Esophagus (tissue), 2 donors: ENCODE results near the gene UPK3A. TPM values are rescaled to one million over a fixed set of nuclear protein-coding genes. Genes with fewer than 3 reads are reported as not detected.
A peak's percentile ranks its signal among the peaks of the same experiment; 100 is the strongest.
"Not testable (repeated sequence)": the region's sequence is repeated elsewhere in the genome, so short reads cannot be mapped to it uniquely, and the experiment has no call there.

ENCODE experiments used
- H3K27ac ChIP-seq, 2 donors: one replicate each; pipeline ENCODE4 v1.5.1; 2013; ENCODE audit warnings: low read depth in 2 of 2, mild to moderate bottlenecking in 2 of 2, inconsistent platforms in 1 of 2, low read length in 1 of 2, moderate library complexity in 1 of 2
- H3K27me3 ChIP-seq, 2 donors: one replicate each; pipeline ENCODE4 v1.6.1; 2013; ENCODE audit warnings: low read length in 2 of 2, control low read depth in 1 of 2, mild to moderate bottlenecking in 1 of 2; ENCODE audit not compliant: insufficient read depth in 2 of 2, control insufficient read depth in 1 of 2
- H3K36me3 ChIP-seq, 2 donors: one replicate each; pipeline ENCODE4 v1.6.1; 2013; ENCODE audit warnings: low read length in 1 of 2; ENCODE audit not compliant: control insufficient read depth in 2 of 2, insufficient read depth in 2 of 2
- H3K4me1 ChIP-seq, 2 donors: one replicate each; pipeline ENCODE4 v1.6.1; 2013; ENCODE audit warnings: low read length in 1 of 2; ENCODE audit not compliant: control insufficient read depth in 2 of 2, insufficient read depth in 2 of 2
- H3K4me3 ChIP-seq, 2 donors: one replicate each; pipeline ENCODE4 v1.5.1; 2013; ENCODE audit warnings: low read length in 2 of 2, mild to moderate bottlenecking in 2 of 2, low read depth in 1 of 2, moderate library complexity in 1 of 2
- H3K9me3 ChIP-seq, 2 donors: one replicate each; pipeline ENCODE4 v1.6.1; 2013; ENCODE audit warnings: mild to moderate bottlenecking in 2 of 2, low read depth in 1 of 2, low read length in 1 of 2, moderate library complexity in 1 of 2; ENCODE audit not compliant: control insufficient read depth in 2 of 2, insufficient read depth in 1 of 2
- WGBS, 2 donors: extraction: QIAGEN DNeasy Blood & Tissue Kit; methylation state at CpG; one replicate each; pipeline ENCODE4 v1.1.7; 2013; 5-methylcytosine and 5-hydroxymethylcytosine counted together
- polyA plus RNA-seq, 2 donors: library from polyadenylated mRNA; stranded (reverse); fragments of 200-250 nt; gene quantifications; one replicate each; pipeline ENCODE4 v1.2.3, GENCODE V29; 2013
- donor health status: healthy with polysubstance abuse.
- donor health status: Bipolar disorder and iron deficiency.

Gene UPK3A
- polyA plus RNA-seq, 2 donors = not detected

DNA sequence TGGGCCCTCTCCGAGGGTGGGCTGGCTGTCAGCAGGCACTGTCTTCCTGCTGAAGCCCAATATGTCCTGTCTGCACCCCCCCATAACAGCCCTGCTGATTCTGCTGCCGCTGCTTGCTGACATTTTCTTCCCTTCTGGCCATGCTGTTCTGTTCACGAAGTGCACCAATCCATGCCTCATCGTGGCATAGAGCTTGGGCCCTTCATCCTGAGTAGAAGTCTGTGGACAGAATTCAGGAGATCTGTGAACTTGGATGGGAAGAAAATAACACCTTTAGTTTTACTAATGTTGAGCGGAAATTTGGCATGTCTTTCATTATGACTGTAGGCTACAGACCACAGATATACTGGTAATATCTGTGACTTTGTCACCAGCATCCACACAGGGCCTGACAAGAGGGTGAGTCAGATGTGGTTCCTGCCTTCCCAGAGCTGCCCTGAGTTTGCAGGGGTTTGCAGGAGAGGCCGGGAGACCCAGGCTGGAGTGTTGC is 29.9 kb upstream of the UPK3A start:
- no peaks in the 10 kb centered on the region for H3K27me3 ChIP-seq
- WGBS, 2 donors = 79 to 87% methylated on average over 6 of the region's 6 CpGs

DNA sequence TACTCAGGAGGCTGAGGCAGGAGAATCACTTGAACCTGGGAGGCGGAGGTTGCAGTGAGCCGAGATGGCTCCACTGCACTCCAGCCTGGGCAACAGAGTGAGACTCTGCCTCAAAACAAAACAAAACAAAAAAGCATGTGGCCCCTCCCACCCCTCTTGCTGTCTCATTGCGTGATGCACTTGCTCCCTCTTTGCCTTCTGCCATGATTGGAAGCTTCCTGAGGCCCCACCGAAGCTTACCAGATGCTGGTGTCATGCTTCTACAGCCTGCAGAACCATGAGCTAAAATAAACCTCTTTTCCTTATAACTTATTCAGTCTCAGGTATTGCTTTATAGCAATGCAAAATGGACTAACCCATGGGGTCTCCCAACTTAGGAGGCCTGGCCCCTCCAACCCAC is 26.8 kb upstream of the UPK3A start:
- H3K27me3 ChIP-seq, H3K4me1 ChIP-seq, H3K36me3 ChIP-seq, H3K27ac ChIP-seq, H3K4me3 ChIP-seq, H3K9me3 ChIP-seq: not testable (repeated sequence)
- 86 to 100% methylated on average over 4 of the region's 4 CpGs for WGBS, 2 donors

More for the DNA sequence above, 29.9 kb upstream of the UPK3A start:
- peaks cover 3 to 5% of the 10 kb centered on the region in 2 donors for H3K4me1 ChIP-seq
- H3K4me3 ChIP-seq = no peak overlapping the region
- H3K9me3 ChIP-seq = no peaks in the 10 kb centered on the region
- H3K27ac ChIP-seq = peak overlapping the region in 1 of 2 donors; percentile 33
- no peaks in the 10 kb centered on the region for H3K36me3 ChIP-seq

DNA sequence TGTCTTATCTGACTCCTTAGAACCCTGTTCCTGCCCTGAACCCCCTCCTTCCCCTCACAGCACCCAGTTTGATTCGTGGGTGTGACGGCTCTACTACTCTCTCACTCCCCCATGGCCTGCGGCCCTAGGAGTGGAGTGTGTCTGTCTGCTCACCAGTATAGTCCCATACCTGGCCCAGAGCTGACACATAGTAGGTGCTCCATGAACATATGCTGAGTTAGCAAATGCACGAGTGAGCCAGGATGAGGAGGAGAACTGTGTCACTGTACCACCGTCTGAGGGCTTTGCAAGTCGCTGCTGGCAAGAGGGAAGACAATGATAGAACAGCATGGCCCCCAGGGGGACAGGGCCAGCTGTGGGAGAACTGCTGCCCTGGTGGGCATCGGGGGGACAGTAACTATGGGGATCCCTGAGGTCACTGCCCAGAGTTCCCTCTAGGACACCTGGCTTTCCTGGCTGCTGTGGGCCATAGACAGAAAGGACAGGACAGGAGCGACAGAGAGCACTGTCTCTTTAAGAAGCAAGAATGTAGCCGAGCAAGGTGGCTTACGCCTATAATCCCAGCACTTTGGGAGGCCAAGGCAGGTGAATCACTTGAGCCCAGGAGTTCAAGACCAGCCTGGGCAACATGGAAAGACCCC is 24.9 kb upstream of the UPK3A start:
- no peaks in the 10 kb centered on the region for H3K9me3 ChIP-seq
- 69 to 73% methylated on average over 10 of the region's 10 CpGs for WGBS, 2 donors
- peaks cover 4% of the 10 kb centered on the region in 2 donors for H3K4me1 ChIP-seq

DNA sequence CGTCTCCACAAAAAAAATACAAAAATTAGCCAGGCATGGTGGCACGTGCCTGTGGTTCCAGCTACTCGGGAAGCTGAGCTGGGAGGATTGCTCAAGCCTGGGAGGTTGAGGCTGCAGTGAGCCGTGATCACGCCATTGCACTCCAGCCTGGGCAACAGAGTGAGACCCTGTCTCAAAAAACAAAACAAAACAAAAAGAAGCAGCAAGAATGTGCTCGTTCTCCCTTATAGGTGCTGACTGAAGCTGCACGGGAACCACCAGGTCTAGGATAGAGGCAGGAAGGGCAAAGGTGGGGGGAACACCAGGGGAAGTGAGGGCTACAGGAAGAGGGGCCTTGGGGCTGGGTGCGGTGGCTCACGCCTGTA is 24.4 kb upstream of the UPK3A start:
- H3K27ac ChIP-seq, H3K4me3 ChIP-seq, H3K4me1 ChIP-seq, H3K9me3 ChIP-seq, H3K36me3 ChIP-seq, H3K27me3 ChIP-seq: not testable (repeated sequence)
- 78 to 80% methylated on average over 9 of the region's 9 CpGs for WGBS, 2 donors

More for the DNA sequence above, 24.9 kb upstream of the UPK3A start:
- Histone ChIP-seq H3K4me3 (no peak overlapping the region), H3K27ac (no peak overlapping the region), H3K36me3 (no peaks in the 10 kb centered on the region), H3K27me3 (no peaks in the 10 kb centered on the region)

DNA sequence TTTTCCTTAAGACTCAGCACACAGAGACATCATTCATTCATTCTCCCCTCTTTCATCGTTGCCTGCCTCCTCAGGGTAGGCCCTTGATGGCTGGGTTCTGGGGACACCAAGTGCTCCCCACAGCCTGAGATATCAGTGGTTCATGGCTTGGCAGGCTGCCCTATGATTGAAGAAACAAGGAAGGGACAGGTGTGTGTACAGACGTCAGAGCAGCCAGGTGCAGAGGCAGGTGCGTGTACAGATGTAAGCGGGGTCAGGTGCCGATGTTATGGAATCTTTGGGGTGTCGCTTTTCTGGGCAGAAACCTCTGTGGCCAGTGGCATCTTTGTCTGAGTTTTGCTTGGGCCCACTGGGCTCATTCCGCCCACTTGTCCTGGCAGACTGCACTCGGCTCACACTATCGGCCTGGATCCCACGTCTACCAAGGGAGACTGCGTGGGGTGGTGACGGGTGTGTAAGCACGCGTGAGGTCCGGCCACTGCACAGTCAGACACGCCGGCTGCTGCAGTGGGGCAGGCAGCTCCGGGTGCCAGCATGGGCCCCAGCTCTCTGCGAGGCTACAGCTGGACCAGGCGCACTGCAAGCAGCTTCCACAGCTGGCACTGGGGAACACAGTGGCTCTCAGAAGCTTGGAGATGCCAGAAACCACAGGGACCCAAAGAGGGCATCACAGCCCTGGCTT is 23.2 kb upstream of the UPK3A start:
- Histone ChIP-seq H3K4me1 (peaks cover 4% of the 10 kb centered on the region in 2 donors), H3K4me3 (no peak overlapping the region), H3K9me3 (no peaks in the 10 kb centered on the region), H3K27me3 (no peaks in the 10 kb centered on the region), H3K36me3 (no peaks in the 10 kb centered on the region), H3K27ac (no peak overlapping the region)
- 82 to 89% methylated on average over 20 of the region's 20 CpGs for WGBS, 2 donors

DNA sequence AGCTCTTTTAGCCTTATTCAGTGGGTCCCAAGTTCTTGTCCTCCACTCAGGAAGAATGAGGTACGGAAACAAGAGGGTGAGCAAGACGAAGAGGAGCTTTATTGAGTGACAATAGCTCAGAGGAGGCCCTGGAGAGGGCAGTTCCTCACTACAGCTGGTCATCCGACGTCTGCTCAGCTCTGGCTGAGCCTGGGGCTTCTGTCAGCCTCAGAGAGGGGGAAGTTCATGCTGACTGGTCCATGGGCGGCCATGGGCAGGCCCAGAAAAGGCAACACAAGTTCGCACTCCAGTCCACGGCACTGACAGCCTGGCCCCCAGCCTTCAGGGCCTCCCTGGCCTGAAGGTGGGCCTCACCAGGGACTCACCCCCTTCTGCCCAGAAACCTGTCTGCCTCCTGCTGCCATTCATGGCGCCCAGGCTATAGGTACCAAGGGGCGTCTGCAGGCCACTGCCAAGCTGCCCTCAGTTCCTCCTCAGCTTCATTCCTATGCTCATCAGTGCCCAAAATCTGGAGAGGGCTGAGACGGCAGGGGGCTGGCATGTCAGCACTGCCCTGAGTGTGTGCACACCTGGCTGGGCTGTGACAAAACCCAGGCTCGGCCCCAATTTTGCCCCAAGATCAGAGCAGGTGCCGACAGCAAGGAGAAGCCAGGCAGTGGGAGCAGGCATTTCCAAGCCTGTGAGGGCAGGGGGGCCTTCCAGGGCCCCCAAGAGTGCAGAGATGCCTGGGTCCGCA is 22.4 kb upstream of the UPK3A start:
- H3K4me3 ChIP-seq = no peak overlapping the region
- H3K36me3 ChIP-seq = no peaks in the 10 kb centered on the region
- H3K9me3 ChIP-seq = no peaks in the 10 kb centered on the region
- peaks cover 4% of the 10 kb centered on the region in 2 donors for H3K4me1 ChIP-seq
- WGBS, 2 donors = 75 to 84% methylated on average over 13 of the region's 13 CpGs
- H3K27me3 ChIP-seq = no peaks in the 10 kb centered on the region
- no peak overlapping the region for H3K27ac ChIP-seq

DNA sequence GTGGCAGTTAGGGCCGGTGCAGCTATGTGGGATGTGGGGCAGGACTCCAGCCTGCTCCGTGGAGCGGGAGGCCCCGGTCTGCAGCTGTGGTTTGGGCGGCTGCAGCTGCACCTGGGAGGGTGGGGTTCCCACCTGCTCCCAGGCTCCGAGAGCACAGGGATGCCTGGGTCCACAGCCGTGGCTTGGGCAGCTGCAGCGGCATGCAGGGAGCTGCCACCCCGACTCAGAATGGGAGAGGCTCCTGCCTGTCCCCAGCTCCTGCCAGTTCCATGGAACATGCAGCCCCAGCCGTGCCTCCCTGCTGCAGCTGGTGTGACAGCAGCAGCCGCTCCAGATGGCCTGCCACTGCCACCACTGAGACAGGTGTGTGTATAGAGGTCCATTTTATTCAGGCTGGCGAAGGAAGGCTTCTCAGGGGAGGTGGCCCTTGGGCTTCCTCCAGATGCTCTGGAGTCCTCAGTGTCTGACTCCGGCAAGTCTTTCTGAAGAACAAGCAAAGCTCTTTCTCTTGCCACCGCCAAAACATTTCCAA is 21.8 kb upstream of the UPK3A start:
- Histone ChIP-seq H3K4me3 (no peak overlapping the region), H3K27me3 (no peaks in the 10 kb centered on the region), H3K36me3 (no peaks in the 10 kb centered on the region), H3K27ac (no peak overlapping the region), H3K4me1 (peaks cover 4% of the 10 kb centered on the region in 2 donors), H3K9me3 (no peaks in the 10 kb centered on the region)
- 66 to 67% methylated on average over 14 of the region's 14 CpGs for WGBS, 2 donors

DNA sequence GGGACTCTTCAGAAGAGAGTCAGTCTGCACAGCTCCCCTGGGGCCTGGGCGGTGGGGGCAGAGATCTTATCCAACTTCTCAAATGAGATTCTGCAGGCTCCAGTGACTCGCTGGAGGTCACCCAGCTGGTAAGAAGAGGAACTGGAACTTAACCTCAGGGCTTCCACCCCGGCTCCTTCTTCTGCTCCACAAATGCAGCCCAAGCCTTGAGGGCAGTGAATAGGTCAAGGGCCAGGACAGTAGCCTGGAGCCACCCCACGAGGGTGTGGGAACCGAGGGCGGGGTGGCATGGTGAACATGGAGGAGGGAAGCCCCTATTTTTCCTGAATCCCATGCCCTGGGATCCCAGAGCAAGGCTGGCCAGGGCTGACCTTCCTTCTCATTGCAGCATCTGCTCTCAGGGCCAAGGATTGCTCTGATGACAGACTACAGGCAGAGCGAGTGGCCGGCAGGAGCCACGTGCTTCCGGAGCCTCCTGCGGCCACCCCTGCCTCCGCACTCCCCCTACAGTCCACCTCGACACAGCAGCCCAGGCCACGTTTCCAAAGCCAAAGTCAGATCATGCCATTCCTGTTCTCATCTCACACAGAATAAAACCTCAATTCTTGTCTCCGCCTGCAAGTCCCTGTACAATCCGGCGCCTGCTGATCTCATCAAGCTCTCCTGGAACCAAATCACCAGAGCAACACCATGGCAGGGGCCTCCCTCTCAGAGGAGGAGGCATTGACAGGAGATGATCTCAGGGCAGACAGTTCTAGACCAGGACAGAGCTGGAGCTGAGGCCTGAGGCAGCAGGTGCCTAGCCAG is 21.1 kb upstream of the UPK3A start:
- no peaks in the 10 kb centered on the region for H3K36me3 ChIP-seq
- H3K9me3 ChIP-seq = no peaks in the 10 kb centered on the region
- 16 to 28% methylated on average over 17 of the region's 17 CpGs for WGBS, 2 donors
- H3K27me3 ChIP-seq = no peaks in the 10 kb centered on the region
- H3K4me3 ChIP-seq = no peak overlapping the region
- peak overlapping the region in 1 of 2 donors; percentile 47 for H3K27ac ChIP-seq
- H3K4me1 ChIP-seq = peaks cover 4 to 6% of the 10 kb centered on the region in 2 donors

DNA sequence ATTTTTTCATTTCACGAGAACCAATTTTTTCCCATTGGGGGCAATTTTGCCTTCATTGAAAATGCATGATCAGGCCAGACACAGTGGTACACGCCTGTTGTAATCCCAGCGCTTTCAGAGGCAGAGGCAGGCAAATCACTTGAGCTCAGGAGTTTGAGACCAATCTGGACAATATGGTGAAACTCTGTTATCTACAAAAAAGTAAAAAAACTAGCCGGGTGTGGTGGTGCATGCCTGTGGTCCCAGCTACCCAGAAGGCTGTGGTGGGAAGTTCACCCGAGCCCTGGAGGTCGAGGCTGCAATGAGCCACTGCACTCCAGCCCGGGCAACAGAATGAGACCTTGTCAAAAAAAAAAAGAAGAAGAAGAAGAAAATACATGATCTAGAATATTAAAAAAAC is 19.2 kb upstream of the UPK3A start:
- Histone ChIP-seq H3K27ac (no peak overlapping the region), H3K27me3 (no peaks in the 10 kb centered on the region), H3K9me3 (no peaks in the 10 kb centered on the region), H3K4me1 (peaks cover 2 to 3% of the 10 kb centered on the region in 2 donors), H3K4me3 (no peak overlapping the region), H3K36me3 (no peaks in the 10 kb centered on the region)
- 70 to 72% methylated on average over 7 of the region's 7 CpGs for WGBS, 2 donors
